HepG2 (cell line): ENCODE results near the gene ZC3H18. TPM values are rescaled to one million over a fixed set of nuclear protein-coding genes. Genes with fewer than 3 reads are reported as not detected.

Source experiments
- ATAC-seq: fragments of 200-7000 bp; cut with Tn5 transposase; 3 replicates; pipeline ENCODE4 v1.9.1; 2020; ENCODE audit warnings: mild to moderate bottlenecking, moderate library complexity
- BruUV-seq: library from RNA; stranded (reverse); fragments of 400-500 nt; replicated peaks from 2 replicates; lab custom pipeline; 2021; lab: Mats Ljungman, UMichigan
- CTCF ChIA-PET: fragments of 300-600 bp; formaldehyde crosslinking; extraction: SDS; loops from one replicate; lab custom pipeline; 2021; ENCODE audit warnings: low total read pairs, inconsistent platforms, low intra/inter-chr PET ratio; lab: Yijun Ruan, JAX
- POLR2A ChIA-PET: fragments of 350-600 bp; sonication (Branson Sonifier 250); formaldehyde crosslinking; loops from one replicate; lab custom pipeline; 2020; ENCODE audit warnings: antibody characterized with exemption, inconsistent platforms; lab: Yijun Ruan, JAX
- DNase-seq: peaks from one replicate; pipeline ENCODE4 v3.0.0-alpha.2; 2015; ENCODE audit warnings: low spot score
- FAIRE-seq: peaks from 3 replicates; lab custom pipeline; 2011; peaks lifted over from hg19 to GRCh38; lab: Jason Lieb, UNC
- H2AFZ ChIP-seq: one replicate; pipeline ENCODE4 v1.6.1; 2011; ENCODE audit warnings: low read length, inconsistent platforms
- H3K27ac ChIP-seq: fragments of 300-600 bp; 3 replicates; pipeline ENCODE4 v1.8.0; 2011; ENCODE audit warnings: mixed run types, mild to moderate bottlenecking, mixed read lengths, low read length, inconsistent platforms; ENCODE audit not compliant: insufficient read depth; ENCODE audit errors: extremely low read length
- H3K27me3 ChIP-seq, 2 experiments: fragments of 200-600 bp in 1 of 2; 2 replicates in 1 of 2; 3 replicates in 1 of 2; pipeline versions ENCODE4 v1.6.0 to v1.8.0; 2011; ENCODE audit warnings: low read length in 2 of 2, mild to moderate bottlenecking in 2 of 2, moderate library complexity in 2 of 2, inconsistent platforms in 1 of 2; ENCODE audit not compliant: insufficient read depth in 2 of 2, control insufficient read depth in 1 of 2
- H3K36me3 ChIP-seq, 2 experiments: fragments of 200-600 bp in 1 of 2; replicated peaks in 1 of 2; 2 replicates in 1 of 2; 3 replicates in 1 of 2; pipeline versions ENCODE4 v1.5.1 to v1.8.0; 2011; ENCODE audit warnings: low read length in 2 of 2, inconsistent platforms in 1 of 2; ENCODE audit not compliant: insufficient read depth in 2 of 2, control insufficient read depth in 1 of 2
- H3K4me1 ChIP-seq: 2 replicates; pipeline ENCODE4 v1.5.1; 2012; ENCODE audit warnings: low read length, inconsistent platforms; ENCODE audit not compliant: insufficient read depth
- H3K4me2 ChIP-seq: 2 replicates; pipeline ENCODE4 v1.6.0; 2011; ENCODE audit warnings: low read depth, low read length, inconsistent platforms
- H3K4me3 ChIP-seq, 3 experiments: fragments of 200-600 bp in 1 of 3; sonication (generic), shearing (Covaris generic) in 1 of 3; replicated peaks in 1 of 3; 2 replicates each; pipeline ENCODE4 v1.5.1; 2011 to 2016; ENCODE audit warnings: low read length in 3 of 3, inconsistent platforms in 2 of 3, low read depth in 2 of 3, mild to moderate bottlenecking in 2 of 3, control low read depth in 1 of 3, mixed read lengths in 1 of 3; ENCODE audit not compliant: insufficient read depth in 1 of 3
- H3K79me2 ChIP-seq: one replicate; pipeline ENCODE4 v1.6.1; 2011; ENCODE audit warnings: low read length, inconsistent platforms; ENCODE audit not compliant: insufficient read depth
- H3K9ac ChIP-seq: 2 replicates; pipeline ENCODE4 v1.6.0; 2011; ENCODE audit warnings: mild to moderate bottlenecking, low read depth, low read length, inconsistent platforms; ENCODE audit not compliant: insufficient read depth
- H3K9me3 ChIP-seq: 2 replicates; pipeline ENCODE4 v1.5.1; 2012; ENCODE audit warnings: mild to moderate bottlenecking, low read length
- H4K20me1 ChIP-seq: 2 replicates; pipeline ENCODE4 v1.6.0; 2011; ENCODE audit warnings: inconsistent platforms, mild to moderate bottlenecking, low read length, moderate library complexity; ENCODE audit not compliant: insufficient read depth
- HOXA5 ChIP-seq: sonication (generic); formaldehyde crosslinking; IDR thresholded peaks from 2 replicates; pipeline ENCODE4 v1.4.0; 2020; ENCODE audit warnings: missing genetic modification reagents
- JUN ChIP-seq: sonication (generic); formaldehyde crosslinking; IDR thresholded peaks from 2 replicates; pipeline ENCODE4 v1.4.0; 2020; ENCODE audit warnings: mild to moderate bottlenecking, missing genetic modification reagents
- MEF2D ChIP-seq: sonication (generic); formaldehyde crosslinking; IDR thresholded peaks from 2 replicates; pipeline ENCODE4 v1.5.1; 2020; ENCODE audit warnings: mild to moderate bottlenecking, missing genetic modification reagents
- RBM22 ChIP-seq: fragments of 200-400 bp; formaldehyde crosslinking; optimal IDR thresholded peaks from 2 replicates; pipeline ENCODE3; 2017; ENCODE audit warnings: mild to moderate bottlenecking, low read length, moderate library complexity
- SOX13 ChIP-seq, 3 experiments: fragments of 450-650 bp in 1 of 3; sonication (generic) in 1 of 3; formaldehyde crosslinking in 1 of 3; IDR thresholded peaks in 2 of 3; conservative IDR thresholded peaks in 1 of 3; 2 replicates each; pipeline versions ENCODE4 v1.5.0 to v1.6.1; 2016 to 2020; ENCODE audit warnings: antibody characterized with exemption in 1 of 3, mild to moderate bottlenecking in 1 of 3, missing compliant biosample characterization in 1 of 3, missing genetic modification reagents in 1 of 3, moderate library complexity in 1 of 3
- ZBTB38 ChIP-seq: sonication (generic); formaldehyde crosslinking; IDR thresholded peaks from 2 replicates; pipeline ENCODE4 v1.5.1; 2020; ENCODE audit warnings: mild to moderate bottlenecking, missing genetic modification reagents
- ZBTB8A ChIP-seq: sonication (generic); formaldehyde crosslinking; IDR thresholded peaks from 2 replicates; pipeline ENCODE4 v1.4.0; 2020; ENCODE audit warnings: mild to moderate bottlenecking, low read depth, missing genetic modification reagents, borderline replicate concordance
- WGBS: methylation state at CpG from one replicate; pipeline ENCODE4 v1.1.6; 2017; ENCODE audit warnings: low lambda C conversion rate; 5-methylcytosine and 5-hydroxymethylcytosine counted together
- in situ Hi-C: cut with HindIII; loops from 2 replicates; pipeline ENCODE4 v1.10.0; 2017; ENCODE audit warnings: low pct_unique_long_range_greater_than_20kb; ENCODE audit not compliant: extremely low pct_ligation_motif_present
- intact Hi-C: fragments of 100-400 bp; cut with micrococcal nuclease; formaldehyde crosslinking; loops from one replicate; pipeline ENCODE4 v1.10.0; 2022; ENCODE audit not compliant: unreplicated experiment
- polyA plus RNA-seq, 8 experiments: library from polyadenylated mRNA; depleted of rRNA in 3 of 8; stranded (reverse) in 7 of 8; unstranded in 1 of 8; fragments of >200 nt; fragmentation: Illumina TruSeq in 4 of 8; extraction: Trizol in 4 of 8; gene quantifications; 2 replicates each; pipeline versions ENCODE4 v1.2.1 to v1.2.3, GENCODE V29; 2011 to 2016; ENCODE audit warnings: low read depth in 4 of 8, missing spikeins in 1 of 8, mixed read lengths in 1 of 8; ENCODE audit not compliant: insufficient read depth in 1 of 8
- total RNA-seq, 5 experiments: library from RNA; depleted of rRNA; stranded (reverse); fragments of >200 nt; fragmentation: Illumina TruSeq; extraction: Trizol; gene quantifications; 2 replicates each; pipeline ENCODE4 v1.2.3, GENCODE V29; 2016; ENCODE audit warnings: low read depth in 1 of 5
- TF ChIP-seq, protein P1 (sequence below): sonication (generic); formaldehyde crosslinking; IDR thresholded peaks from 2 replicates; pipeline ENCODE4 v1.4.0; 2020; ENCODE audit warnings: missing genetic modification reagents
- TF ChIP-seq, protein P2 (sequence below): sonication (generic); formaldehyde crosslinking; IDR thresholded peaks from 2 replicates; pipeline ENCODE4 v1.5.1; 2020; ENCODE audit warnings: mild to moderate bottlenecking, missing genetic modification reagents, borderline replicate concordance

Gene ZC3H18
- total and polyA plus RNA-seq, 2 of the 13 experiments (the other 11 are each of a cell fraction or from before 2014, with no cell fraction given) = 11.2 to 27.4 TPM

DNA sequence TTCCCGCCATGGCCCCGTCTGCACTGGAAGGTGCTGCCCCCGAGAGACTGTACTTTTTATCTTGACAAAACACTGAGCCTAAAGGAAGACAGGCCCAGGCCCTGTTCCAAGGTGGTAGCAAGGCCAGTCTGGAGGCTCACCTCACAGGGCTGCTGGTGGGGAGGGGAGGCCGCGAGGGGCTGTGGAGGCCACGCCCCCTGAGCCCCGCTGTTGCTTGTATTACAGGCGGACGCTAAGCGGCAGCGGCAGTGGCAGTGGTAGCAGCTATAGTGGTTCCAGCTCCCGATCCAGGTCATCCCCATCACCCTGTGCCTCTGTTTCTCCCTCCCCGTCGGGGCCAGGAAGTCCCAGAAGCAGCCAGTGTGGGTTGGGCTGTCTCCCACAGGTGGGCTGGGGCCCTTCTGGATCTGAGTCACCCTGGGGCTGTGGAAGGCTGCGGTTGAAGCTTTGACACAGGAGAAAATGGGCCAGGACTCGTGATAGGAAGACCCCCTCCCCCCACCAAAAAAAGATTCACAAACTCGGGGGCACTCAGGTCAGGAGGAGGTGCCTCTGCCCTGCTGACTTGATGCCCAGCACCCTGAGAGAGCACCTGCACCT, 54.9 kb downstream of the ZC3H18 start:
- TF ChIP-seq ZBTB8A (CRISPR knock-in tag) = no peak
- no peak for TF ChIP-seq MEF2D
- TF ChIP-seq JUN (CRISPR knock-in tag) = no peak
- no peak for TF ChIP-seq HOXA5 (CRISPR knock-in tag)
- TF ChIP-seq ZBTB38 = peak; percentile 49; the same call in 1 of the 2 replicates
- no peak for TF ChIP-seq SOX13 (IDR thresholded peaks at IDR 0.05)
- TF ChIP-seq SOX13 (CRISPR knock-in tag; conservative IDR thresholded peaks at IDR 0.05 in 1 of 2, IDR thresholded peaks at IDR 0.05 in 1 of 2) = no peak
- TF ChIP-seq, protein P1, sequence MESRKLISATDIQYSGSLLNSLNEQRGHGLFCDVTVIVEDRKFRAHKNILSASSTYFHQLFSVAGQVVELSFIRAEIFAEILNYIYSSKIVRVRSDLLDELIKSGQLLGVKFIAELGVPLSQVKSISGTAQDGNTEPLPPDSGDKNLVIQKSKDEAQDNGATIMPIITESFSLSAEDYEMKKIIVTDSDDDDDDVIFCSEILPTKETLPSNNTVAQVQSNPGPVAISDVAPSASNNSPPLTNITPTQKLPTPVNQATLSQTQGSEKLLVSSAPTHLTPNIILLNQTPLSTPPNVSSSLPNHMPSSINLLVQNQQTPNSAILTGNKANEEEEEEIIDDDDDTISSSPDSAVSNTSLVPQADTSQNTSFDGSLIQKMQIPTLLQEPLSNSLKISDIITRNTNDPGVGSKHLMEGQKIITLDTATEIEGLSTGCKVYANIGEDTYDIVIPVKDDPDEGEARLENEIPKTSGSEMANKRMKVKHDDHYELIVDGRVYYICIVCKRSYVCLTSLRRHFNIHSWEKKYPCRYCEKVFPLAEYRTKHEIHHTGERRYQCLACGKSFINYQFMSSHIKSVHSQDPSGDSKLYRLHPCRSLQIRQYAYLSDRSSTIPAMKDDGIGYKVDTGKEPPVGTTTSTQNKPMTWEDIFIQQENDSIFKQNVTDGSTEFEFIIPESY (CRISPR knock-in tag) = peak; percentile 68; the same call in 1 of the 2 replicates
- TF ChIP-seq RBM22 = peak; percentile 34
- TF ChIP-seq, protein P2, sequence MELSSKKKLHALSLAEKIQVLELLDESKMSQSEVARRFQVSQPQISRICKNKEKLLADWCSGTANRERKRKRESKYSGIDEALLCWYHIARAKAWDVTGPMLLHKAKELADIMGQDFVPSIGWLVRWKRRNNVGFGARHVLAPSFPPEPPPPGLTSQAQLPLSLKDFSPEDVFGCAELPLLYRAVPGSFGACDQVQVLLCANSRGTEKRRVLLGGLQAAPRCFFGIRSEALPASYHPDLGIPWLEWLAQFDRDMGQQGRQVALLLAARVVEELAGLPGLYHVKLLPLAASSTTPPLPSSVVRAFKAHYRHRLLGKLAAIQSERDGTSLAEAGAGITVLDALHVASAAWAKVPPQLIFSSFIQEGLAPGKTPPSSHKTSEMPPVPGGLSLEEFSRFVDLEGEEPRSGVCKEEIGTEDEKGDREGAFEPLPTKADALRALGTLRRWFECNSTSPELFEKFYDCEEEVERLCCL (CRISPR knock-in tag) = no peak
- Histone ChIP-seq H3K36me3 (peaks cover 41 to 84% of the 10 kb centered on the region in 2 experiments), H3K79me2 (peaks cover 5% of the 10 kb centered on the region), H2AFZ (no peak overlapping the region), H3K27ac (no peak overlapping the region), H3K9ac (no peak overlapping the region), H3K4me3 (no peak overlapping the region), H3K9me3 (no peaks in the 10 kb centered on the region), H3K4me1 (peaks cover 3% of the 10 kb centered on the region), H3K4me2 (no peak overlapping the region), H3K27me3 (no peaks in the 10 kb centered on the region), H4K20me1 (no peaks in the 10 kb centered on the region)
- TSS peak; percentile 36 for BruUV-seq
- ChIA-PET CTCF (no interaction called here), POLR2A (interaction anchor here (1.6 kb wide), 1 partner anchor 25 kb away, joined by 6 read pairs; no protein-coding TSS in a partner anchor)
- ATAC-seq (no peak), FAIRE-seq (no peak), DNase-seq (no peak)
- 85% methylated on average over 8 of the region's 17 CpGs for WGBS
- intact Hi-C loops = no loop called here
- in situ Hi-C loops = no loop called here
